Mucosa of rectum (tissue), 2 donors: Measurements from ENCODE around the gene RPP25.
A peak's percentile ranks its signal among the peaks of the same experiment; 100 is the strongest.

Source experiments
- H3K27ac ChIP-seq, 2 donors: one replicate each; pipeline ENCODE4 v1.7.0; 2013; ENCODE audit warnings: inconsistent platforms in 2 of 2, low read depth in 2 of 2, low read length in 2 of 2
- H3K27me3 ChIP-seq, 2 donors: one replicate each; pipeline ENCODE4 v1.7.0; 2013; ENCODE audit warnings: low read length in 2 of 2; ENCODE audit not compliant: control insufficient read depth in 2 of 2, insufficient read depth in 2 of 2
- H3K36me3 ChIP-seq, 2 donors: one replicate each; pipeline ENCODE4 v1.7.0; 2013; ENCODE audit warnings: low read length in 2 of 2; ENCODE audit not compliant: control insufficient read depth in 2 of 2, insufficient read depth in 2 of 2
- H3K4me1 ChIP-seq, 2 donors: one replicate each; pipeline ENCODE4 v1.7.0; 2013; ENCODE audit warnings: low read length in 2 of 2, mild to moderate bottlenecking in 1 of 2; ENCODE audit not compliant: control insufficient read depth in 2 of 2, insufficient read depth in 2 of 2
- H3K4me3 ChIP-seq, 2 donors: one replicate each; pipeline ENCODE4 v1.7.0; 2013; ENCODE audit warnings: low read length in 2 of 2
- H3K9ac ChIP-seq, 2 donors: one replicate each; pipeline ENCODE4 v1.7.0; 2013; ENCODE audit warnings: low read length in 2 of 2, low read depth in 1 of 2, mild to moderate bottlenecking in 1 of 2
- H3K9me3 ChIP-seq, 2 donors: one replicate each; pipeline ENCODE4 v1.7.0; 2013; ENCODE audit warnings: low read length in 2 of 2; ENCODE audit not compliant: control insufficient read depth in 2 of 2
- donor health status: healthy.
- donor health status: Normal muscosa, but diverticular disease.

Gene RPP25

GRCh38 chr15:74906067-74906449 lies 50.5 kb downstream of the RPP25 start:
- Histone ChIP-seq H3K9ac (peak overlapping the region; percentile 85 to 97), H3K27ac (peak overlapping the region; percentile 87 to 92), H3K9me3 (no peaks in the 10 kb centered on the region), H3K36me3 (peaks cover 22 to 26% of the 10 kb centered on the region in 2 donors), H3K4me3 (peak overlapping the region; percentile 80 to 90), H3K27me3 (no peaks in the 10 kb centered on the region), H3K4me1 (peaks cover 24 to 31% of the 10 kb centered on the region in 2 donors)
